Immature natural killer cell (primary cell): ENCODE data around the gene SLC8A1. TPM values are rescaled to one million over a fixed set of nuclear protein-coding genes. Genes with fewer than 3 reads are reported as not detected.
A peak's percentile ranks its signal among the peaks of the same experiment; 100 is the strongest.

Experiments used
- DNase-seq, 3 donors: peaks; one replicate each; pipeline ENCODE4 v3.0.0; 2022; ENCODE audit warnings: mixed read lengths in 1 of 3
- H3K27ac Mint-ChIP-seq, 6 donors: one replicate each; pipeline ENCODE4 v1.8.0; 2020; ENCODE audit warnings: mixed read lengths in 6 of 6, mild to moderate bottlenecking in 5 of 6, inconsistent platforms in 4 of 6, moderate library complexity in 3 of 6
- H3K27me3 Mint-ChIP-seq, 3 donors: one replicate each; pipeline ENCODE4 v1.8.0; 2020 to 2021; ENCODE audit warnings: low read depth in 3 of 3, mild to moderate bottlenecking in 3 of 3, mixed read lengths in 3 of 3, moderate library complexity in 3 of 3, inconsistent platforms in 1 of 3
- H3K36me3 Mint-ChIP-seq, 3 donors: one replicate each; pipeline ENCODE4 v1.8.0; 2020; ENCODE audit warnings: mixed read lengths in 3 of 3, inconsistent platforms in 2 of 3, mild to moderate bottlenecking in 2 of 3
- H3K4me1 Mint-ChIP-seq, 2 donors: one replicate each; pipeline ENCODE4 v1.8.0; 2020; ENCODE audit warnings: inconsistent platforms in 2 of 2, mild to moderate bottlenecking in 2 of 2, mixed read lengths in 2 of 2, moderate library complexity in 1 of 2
- H3K4me3 Mint-ChIP-seq, 5 donors: one replicate each; pipeline ENCODE4 v1.8.0; 2020; ENCODE audit warnings: mild to moderate bottlenecking in 5 of 5, mixed read lengths in 5 of 5, inconsistent platforms in 3 of 5, moderate library complexity in 3 of 5
- H3K9me3 Mint-ChIP-seq, 6 donors: one replicate each; pipeline ENCODE4 v1.8.0; 2020; ENCODE audit warnings: mild to moderate bottlenecking in 6 of 6, mixed read lengths in 6 of 6, inconsistent platforms in 4 of 6, moderate library complexity in 3 of 6
- polyA plus RNA-seq, 3 donors: library from polyadenylated mRNA; unstranded; fragments of 300-500 nt; fragmentation: Illumina TruSeq; gene quantifications; one replicate each; pipeline ENCODE4 v1.2.3, GENCODE V29; 2021

SLC8A1 gene
- under 1 TPM; 0.01 to 0.34 (median 0.11) TPM for polyA plus RNA-seq

DNA sequence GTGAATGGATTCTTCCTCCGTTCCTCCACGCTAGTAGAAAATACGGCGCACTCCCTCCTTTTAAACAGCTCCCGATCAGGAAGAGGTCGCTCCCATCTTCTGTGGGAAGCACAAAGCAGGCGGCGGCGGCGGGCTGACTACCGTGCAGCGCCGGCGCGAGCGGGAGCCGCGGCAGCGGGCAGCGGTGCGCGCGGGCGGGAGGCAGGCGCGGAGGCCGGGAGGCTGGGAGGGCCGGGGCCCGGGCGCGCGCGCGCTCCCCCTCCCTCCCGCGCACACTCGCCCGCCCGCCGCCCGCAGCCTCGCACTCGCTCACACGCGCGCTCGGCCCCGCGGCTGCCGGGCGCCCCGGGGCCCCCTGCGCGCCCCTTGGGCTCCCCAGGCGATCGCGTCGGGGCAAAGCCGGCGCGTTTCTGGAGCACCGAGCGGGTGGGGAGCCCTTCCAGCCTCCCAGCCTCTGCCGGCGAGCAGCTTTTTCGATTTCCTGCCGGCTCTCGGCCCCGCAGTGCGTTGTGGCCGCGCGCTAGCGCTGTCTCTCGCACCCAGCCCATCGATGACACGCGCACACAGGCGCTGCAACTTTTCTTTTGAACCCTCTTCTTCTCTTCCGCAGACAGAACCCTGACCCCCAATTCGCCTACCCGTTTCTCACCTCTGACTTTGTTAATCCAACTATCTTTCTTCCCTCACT is at the start of gene SLC8A1:
SLC8A1 (minus strand) TSS at position 173 of the 688 bp plus-strand sequence.
- peaks cover 7 to 23% of the 10 kb centered on the region in 2 donors for H3K4me1 Mint-ChIP-seq
- no peak within 1 kb of the TSS for H3K27ac Mint-ChIP-seq
- no peak for DNase-seq
- peak within 1 kb of the TSS; percentile 68 to 85 (median 79) for H3K4me3 Mint-ChIP-seq
- peaks cover 0 to 4% (median 0%) of the 10 kb centered on the region in 3 donors for H3K36me3 Mint-ChIP-seq
- peaks cover 7 to 9% (median 9%) of the 10 kb centered on the region in 3 donors for H3K27me3 Mint-ChIP-seq
- H3K9me3 Mint-ChIP-seq: peaks cover 0 to 7% (median 6%) of the 10 kb centered on the region in 6 donors

DNA sequence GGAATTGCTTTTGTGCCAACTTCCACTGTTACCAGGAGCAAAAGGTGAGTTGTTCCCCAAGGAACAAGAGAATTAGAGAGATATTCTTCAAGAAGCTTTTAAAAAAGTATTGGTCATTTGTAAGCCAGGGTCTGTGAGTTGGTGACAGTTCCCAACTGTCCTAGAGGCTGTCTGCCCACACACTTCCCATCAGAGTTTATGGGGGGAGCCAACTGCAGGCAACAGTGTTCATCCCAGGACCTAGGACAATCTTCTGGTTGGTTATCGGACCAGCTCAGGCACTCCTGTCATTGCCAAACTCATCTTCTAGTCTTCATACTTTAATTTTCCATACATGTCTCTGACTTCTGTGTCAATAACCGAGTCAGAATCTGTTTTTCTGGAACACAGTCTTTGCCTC is 47.5 kb upstream of the SLC8A1 start:
- Mint-ChIP-seq H3K9me3 (peaks cover 0 to 5% (median 1%) of the 10 kb centered on the region in 6 donors), H3K27me3 (peaks cover 0 to 3% (median 1%) of the 10 kb centered on the region in 3 donors), H3K4me1 (no peaks in the 10 kb centered on the region), H3K36me3 (no peaks in the 10 kb centered on the region), H3K27ac (no peak overlapping the region), H3K4me3 (no peak overlapping the region)
- DNase-seq: no peak

DNA sequence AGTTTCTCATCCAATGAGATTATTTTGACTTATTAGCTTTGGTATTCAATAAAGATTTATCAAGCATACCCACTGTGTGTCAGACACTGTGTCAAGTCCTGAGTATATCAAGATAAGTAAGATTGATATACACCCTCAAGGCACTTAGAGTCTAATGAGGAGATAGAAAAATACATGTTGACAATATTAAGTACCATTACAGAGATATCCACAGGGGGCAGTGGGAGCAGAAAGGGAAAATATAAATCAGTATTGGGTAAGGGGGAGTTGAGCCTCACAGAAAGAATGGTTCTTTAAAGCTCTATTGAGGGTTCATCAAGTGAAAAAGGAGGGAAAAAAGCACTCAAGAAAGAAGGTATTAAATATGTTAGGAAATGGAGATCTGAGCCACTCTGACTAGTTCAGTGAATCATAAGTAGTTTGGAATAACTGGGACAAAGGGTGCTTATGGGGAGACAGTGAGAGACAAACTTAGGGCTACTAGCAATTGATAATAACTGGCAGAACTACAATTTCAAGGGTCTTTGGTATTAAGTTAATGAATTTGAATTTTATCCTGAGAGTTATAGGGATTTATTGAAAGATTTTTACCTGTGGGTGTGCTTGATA is 45.5 kb upstream of the SLC8A1 start:
- Mint-ChIP-seq H3K27ac (no peak overlapping the region), H3K9me3 (peaks cover 0 to 6% (median 4%) of the 10 kb centered on the region in 6 donors), H3K4me3 (no peak overlapping the region), H3K36me3 (peaks cover 0 to 2% (median 0%) of the 10 kb centered on the region in 3 donors), H3K4me1 (no peaks in the 10 kb centered on the region), H3K27me3 (peaks cover 0 to 2% (median 0%) of the 10 kb centered on the region in 3 donors)
- DNase-seq: no peak

DNA sequence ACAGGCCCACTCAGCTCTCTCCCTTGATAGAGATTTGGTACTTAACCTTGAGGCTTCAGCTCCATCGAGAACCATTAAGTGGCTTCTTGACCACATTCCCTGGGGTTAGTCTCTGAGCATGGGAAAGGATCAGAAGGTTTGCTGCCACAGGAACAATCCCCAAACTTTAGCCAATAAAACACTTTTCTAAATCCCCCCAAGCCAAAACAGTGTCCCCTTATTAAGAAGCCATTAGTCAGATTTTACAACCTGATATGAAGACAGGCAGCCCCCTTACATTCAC is 37.7 kb upstream of the SLC8A1 start:
- Mint-ChIP-seq H3K27me3 (peaks cover 0 to 2% (median 2%) of the 10 kb centered on the region in 3 donors), H3K27ac (peak overlapping the region in 3 of 6 donors; percentile 50 to 66 (median 64)), H3K36me3 (peaks cover 0 to 2% (median 0%) of the 10 kb centered on the region in 3 donors), H3K4me1 (peaks cover 9 to 21% of the 10 kb centered on the region in 2 donors), H3K4me3 (peak overlapping the region; percentile 59 to 78 (median 69)), H3K9me3 (peaks cover 0 to 6% (median 3%) of the 10 kb centered on the region in 6 donors)
- no peak for DNase-seq

DNA sequence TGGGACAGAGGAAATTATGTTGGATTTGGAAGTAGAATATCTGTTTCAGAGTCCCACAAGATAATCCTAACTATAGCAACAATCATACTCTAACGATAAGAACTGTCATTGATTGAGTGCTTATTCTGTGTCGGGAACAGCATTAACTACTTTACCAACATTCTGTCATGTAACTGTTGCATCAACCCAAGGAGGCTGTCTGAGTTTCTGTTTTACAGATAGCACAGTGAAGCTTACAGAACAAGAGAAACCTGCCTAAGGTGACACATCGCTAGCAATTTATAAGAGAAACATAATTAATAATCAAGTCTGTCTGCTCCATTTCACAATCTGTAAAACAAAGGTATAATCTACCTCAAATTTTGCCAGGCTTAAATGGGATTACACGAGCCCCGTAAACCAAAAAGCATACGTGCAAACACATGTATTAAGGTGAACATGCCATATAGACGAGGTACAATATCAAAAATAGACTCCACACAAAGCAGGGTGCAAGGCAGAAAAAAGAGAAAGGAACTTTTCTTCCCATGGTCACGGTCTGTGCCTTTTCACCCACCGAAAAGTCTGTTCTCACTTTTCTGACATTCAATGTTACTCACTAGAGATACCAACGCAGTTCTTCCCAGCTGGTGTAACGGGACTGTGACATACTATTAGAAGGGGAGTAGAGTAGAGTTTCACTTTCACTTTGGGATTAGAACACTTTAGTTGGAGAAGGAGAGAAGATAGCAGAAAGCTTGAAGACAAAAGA is 37.2 kb upstream of the SLC8A1 start:
- Mint-ChIP-seq H3K36me3 (peaks cover 0 to 2% (median 0%) of the 10 kb centered on the region in 3 donors), H3K27ac (peak overlapping the region in 4 of 6 donors; percentile 37 to 66 (median 57)), H3K4me1 (peaks cover 9 to 21% of the 10 kb centered on the region in 2 donors), H3K4me3 (peak overlapping the region; percentile 59 to 78 (median 69)), H3K27me3 (peaks cover 2 to 3% (median 2%) of the 10 kb centered on the region in 3 donors), H3K9me3 (peaks cover 0 to 6% (median 3%) of the 10 kb centered on the region in 6 donors)
- peak in 2 of 3 donors; percentile 2 to 13 for DNase-seq

DNA sequence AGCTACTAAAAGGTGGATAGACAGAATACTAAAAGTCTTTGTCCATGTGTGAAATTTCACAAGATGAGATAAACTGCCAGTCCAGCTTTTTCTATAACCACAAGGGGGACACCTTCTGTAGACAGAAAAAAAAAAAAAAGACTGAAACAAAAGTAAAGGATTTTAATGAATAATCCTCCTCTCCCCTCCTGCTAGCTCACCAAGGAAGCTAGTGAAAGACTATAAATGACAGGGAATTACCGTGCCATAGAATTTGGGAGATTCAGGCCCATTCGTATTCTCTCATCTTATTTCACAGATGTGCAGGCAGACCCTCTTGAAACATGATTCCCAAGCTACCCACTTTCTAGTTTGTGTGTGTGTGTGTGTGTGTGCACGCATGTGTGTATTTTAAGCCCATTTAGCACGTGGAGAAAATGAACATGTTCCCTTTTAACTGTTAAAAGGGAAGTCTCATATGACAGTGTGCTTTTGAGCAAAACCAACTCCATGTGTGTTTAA is 36.3 kb upstream of the SLC8A1 start:
- Mint-ChIP-seq H3K27me3 (peaks cover 0 to 3% (median 2%) of the 10 kb centered on the region in 3 donors), H3K9me3 (peaks cover 0 to 4% (median 0%) of the 10 kb centered on the region in 6 donors), H3K4me3 (no peak overlapping the region), H3K4me1 (peaks cover 9 to 21% of the 10 kb centered on the region in 2 donors), H3K27ac (no peak overlapping the region), H3K36me3 (no peaks in the 10 kb centered on the region)
- DNase-seq: no peak

DNA sequence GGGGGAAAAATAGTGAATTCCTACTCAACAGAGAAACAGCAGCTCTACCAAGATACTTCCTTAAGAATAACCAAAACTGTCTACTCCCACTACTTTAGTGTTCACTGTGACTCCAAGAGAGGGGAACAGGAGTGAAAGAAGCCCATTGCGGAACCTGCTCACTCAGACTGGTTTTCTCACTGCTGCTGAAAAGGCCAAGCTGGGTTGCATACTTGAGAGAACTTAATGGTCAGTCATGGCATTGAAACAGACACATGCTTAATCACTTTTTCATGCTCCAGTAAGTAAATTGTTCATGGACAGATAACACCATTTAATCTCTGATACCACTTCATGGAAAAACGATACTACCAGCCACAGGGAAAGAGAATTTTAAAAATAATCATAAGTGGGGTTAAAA is 35.7 kb upstream of the SLC8A1 start:
- H3K4me3 Mint-ChIP-seq: no peak overlapping the region
- H3K9me3 Mint-ChIP-seq: peaks cover 0 to 4% (median 0%) of the 10 kb centered on the region in 6 donors
- peaks cover 9 to 21% of the 10 kb centered on the region in 2 donors for H3K4me1 Mint-ChIP-seq
- H3K36me3 Mint-ChIP-seq: no peaks in the 10 kb centered on the region
- no peak for DNase-seq
- peaks cover 0 to 3% (median 2%) of the 10 kb centered on the region in 3 donors for H3K27me3 Mint-ChIP-seq
- H3K27ac Mint-ChIP-seq: no peak overlapping the region

DNA sequence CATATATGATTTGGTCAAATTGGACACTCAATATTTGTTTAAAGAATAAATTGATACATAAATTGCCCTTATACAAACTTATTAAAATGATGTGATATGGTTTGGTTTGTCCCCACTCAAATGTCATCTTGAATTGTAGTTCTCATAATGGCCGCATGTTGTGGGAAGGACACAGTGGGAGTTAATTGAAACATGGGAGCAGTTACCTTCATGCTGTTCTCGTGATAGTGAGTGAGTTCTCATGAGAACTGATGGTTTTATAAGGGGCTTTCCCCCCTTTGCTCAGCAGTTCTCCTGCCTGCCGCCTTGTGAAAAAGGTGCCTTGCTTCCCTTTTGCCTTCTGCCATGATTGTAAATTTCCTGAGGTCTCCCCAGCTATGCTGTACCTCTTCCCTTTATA is 34.0 kb upstream of the SLC8A1 start:
- no peak for DNase-seq
- no peak overlapping the region for H3K27ac Mint-ChIP-seq
- no peaks in the 10 kb centered on the region for H3K36me3 Mint-ChIP-seq
- peaks cover 0 to 4% (median under 1%) of the 10 kb centered on the region in 6 donors for H3K9me3 Mint-ChIP-seq
- H3K4me1 Mint-ChIP-seq: peaks cover 9 to 21% of the 10 kb centered on the region in 2 donors
- peaks cover 0 to 3% (median 2%) of the 10 kb centered on the region in 3 donors for H3K27me3 Mint-ChIP-seq
- no peak overlapping the region for H3K4me3 Mint-ChIP-seq

DNA sequence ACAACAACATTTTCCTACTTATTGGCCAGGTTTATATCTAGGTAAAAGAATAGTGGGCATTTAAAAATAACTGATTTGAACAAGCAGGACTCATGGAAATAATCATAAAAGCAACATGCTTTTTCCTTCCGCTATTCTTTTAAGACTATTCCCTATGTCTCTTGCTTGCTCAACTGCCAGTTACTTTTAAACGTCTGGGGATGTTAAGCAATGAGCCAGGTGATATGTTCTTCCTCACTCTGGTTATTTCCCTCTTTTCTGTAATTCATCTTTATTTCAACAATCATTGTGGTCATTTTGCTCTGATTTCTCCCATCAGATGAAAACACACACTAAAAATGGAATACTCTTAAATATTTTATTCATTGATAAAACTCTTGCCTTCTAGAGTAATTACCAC is 33.4 kb upstream of the SLC8A1 start:
- Mint-ChIP-seq H3K4me3 (no peak overlapping the region), H3K27me3 (peaks cover 2 to 3% (median 2%) of the 10 kb centered on the region in 3 donors), H3K27ac (no peak overlapping the region), H3K36me3 (no peaks in the 10 kb centered on the region), H3K4me1 (peaks cover 9 to 21% of the 10 kb centered on the region in 2 donors), H3K9me3 (peaks cover 0 to 7% (median under 1%) of the 10 kb centered on the region in 6 donors)
- DNase-seq: no peak

DNA sequence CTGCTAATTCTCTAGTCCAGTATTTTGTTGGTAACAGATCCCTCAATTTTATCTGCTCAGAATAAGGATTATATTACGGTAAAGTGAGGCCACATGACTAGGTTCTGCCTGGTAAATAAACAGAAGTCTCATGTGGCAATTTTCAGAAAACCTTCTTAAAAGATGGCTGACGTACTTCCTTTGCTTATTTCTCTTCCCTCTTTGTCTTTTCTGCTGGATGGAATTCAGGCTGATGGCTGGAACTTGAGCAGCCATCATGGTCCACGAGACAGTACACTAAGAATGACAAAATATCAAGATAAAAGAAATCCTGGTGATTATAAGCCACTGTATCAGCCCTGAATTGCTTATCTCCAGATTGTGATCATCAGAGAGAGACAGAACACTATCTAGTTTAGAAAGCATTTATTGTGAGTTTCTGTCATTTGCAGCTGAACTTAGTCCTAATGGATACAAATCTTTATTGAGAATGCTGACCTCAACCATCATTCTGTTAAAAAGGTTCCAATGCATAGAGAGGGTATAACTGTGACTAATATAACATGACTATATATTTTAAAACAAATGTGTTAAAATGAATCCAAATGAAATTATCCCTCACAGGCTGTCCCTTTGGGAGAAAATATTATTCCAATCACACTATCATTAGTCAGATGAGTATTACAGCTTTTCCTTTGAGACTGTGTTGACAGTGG is 31.8 kb upstream of the SLC8A1 start:
- Mint-ChIP-seq H3K27ac (no peak overlapping the region), H3K4me3 (no peak overlapping the region), H3K4me1 (peaks cover 2 to 6% of the 10 kb centered on the region in 2 donors), H3K27me3 (peaks cover 0 to 3% (median 2%) of the 10 kb centered on the region in 3 donors), H3K36me3 (no peaks in the 10 kb centered on the region), H3K9me3 (peaks cover 0 to 7% (median under 1%) of the 10 kb centered on the region in 6 donors)
- DNase-seq: no peak

DNA sequence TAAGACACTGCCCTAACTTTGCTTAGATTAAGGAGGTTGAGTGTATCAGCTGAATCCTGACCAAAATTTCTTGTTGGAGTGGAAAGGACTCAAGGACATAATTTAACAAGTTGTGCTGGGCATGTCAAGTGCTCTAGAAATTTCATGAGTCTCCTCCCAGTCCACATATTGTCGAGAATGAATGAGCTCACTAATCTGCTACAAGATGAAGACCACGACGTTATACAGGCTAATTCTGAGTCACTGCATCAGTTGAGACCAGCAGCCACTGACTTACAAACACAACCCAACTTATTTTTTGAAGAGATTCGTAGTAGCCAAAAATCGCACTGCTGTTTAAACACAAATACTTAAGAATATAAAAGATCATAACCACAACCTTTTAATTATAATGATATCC is 28.7 kb upstream of the SLC8A1 start:
- H3K9me3 Mint-ChIP-seq: peaks cover 0 to 7% (median 0%) of the 10 kb centered on the region in 6 donors
- H3K27ac Mint-ChIP-seq: no peak overlapping the region
- no peaks in the 10 kb centered on the region for H3K36me3 Mint-ChIP-seq
- DNase-seq: no peak
- no peaks in the 10 kb centered on the region for H3K4me1 Mint-ChIP-seq
- H3K4me3 Mint-ChIP-seq: no peak overlapping the region
- peaks cover 0 to 3% (median 2%) of the 10 kb centered on the region in 3 donors for H3K27me3 Mint-ChIP-seq

DNA sequence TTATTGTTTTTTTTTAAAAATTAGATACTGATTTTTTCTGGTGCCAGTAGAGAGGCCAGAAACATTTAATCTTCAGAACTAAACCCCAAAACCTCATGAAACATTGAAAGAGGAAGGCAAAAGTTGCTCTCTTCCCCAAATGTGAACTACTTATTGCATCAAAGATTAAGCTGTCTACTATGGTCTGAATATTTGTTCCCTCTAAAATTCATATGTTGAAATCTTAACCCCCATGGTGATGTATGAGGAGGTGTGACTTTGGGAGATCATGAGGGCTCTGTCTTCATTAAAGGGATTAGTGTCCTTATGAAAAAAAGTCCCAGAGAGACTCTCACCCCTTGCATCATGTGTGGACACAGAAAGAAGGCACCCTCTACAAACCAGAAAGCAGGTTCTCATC is 28.2 kb upstream of the SLC8A1 start:
- Mint-ChIP-seq H3K9me3 (peaks cover 0 to 7% (median 0%) of the 10 kb centered on the region in 6 donors), H3K4me3 (no peak overlapping the region), H3K4me1 (no peaks in the 10 kb centered on the region), H3K27ac (no peak overlapping the region), H3K27me3 (peaks cover 0 to 3% (median 2%) of the 10 kb centered on the region in 3 donors), H3K36me3 (no peaks in the 10 kb centered on the region)
- no peak for DNase-seq

DNA sequence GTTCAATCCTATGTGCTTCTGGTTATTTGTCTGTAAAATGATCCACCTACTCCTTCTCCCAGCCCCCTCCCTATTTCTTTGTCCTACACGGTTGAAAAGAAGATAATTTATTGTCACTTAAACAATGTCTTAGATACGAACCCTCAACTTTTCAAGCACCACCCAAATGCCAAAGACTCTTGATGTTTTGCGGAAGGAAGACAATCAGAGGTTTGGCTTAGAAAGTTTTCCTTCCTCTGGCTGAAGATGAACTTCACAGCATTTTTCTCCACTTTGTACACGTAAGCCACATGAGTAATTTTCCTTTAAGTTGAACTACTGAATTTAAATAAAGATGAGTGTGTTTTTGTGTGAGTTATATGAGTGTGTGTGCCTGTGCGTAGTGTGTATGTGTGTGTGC is 25.5 kb upstream of the SLC8A1 start:
- H3K4me3 Mint-ChIP-seq: no peak overlapping the region
- peaks cover 0 to 2% (median 0%) of the 10 kb centered on the region in 3 donors for H3K27me3 Mint-ChIP-seq
- H3K27ac Mint-ChIP-seq: no peak overlapping the region
- no peaks in the 10 kb centered on the region for H3K36me3 Mint-ChIP-seq
- no peaks in the 10 kb centered on the region for H3K4me1 Mint-ChIP-seq
- DNase-seq: no peak
- peaks cover 0 to 7% (median 0%) of the 10 kb centered on the region in 6 donors for H3K9me3 Mint-ChIP-seq
